GM23338 (cell line): ENCODE results near the gene PRDM11.

Experiments
- CTCF ChIP-seq, 2 experiments: fragments of 200-600 bp in 1 of 2; sonication (generic) in 1 of 2; conservative IDR thresholded peaks; 2 replicates each; pipeline versions ENCODE4 v1.5.1 to v1.6.1; 2016 to 2017; ENCODE audit warnings: antibody characterized with exemption in 2 of 2, low read depth in 2 of 2, mild to moderate bottlenecking in 2 of 2, moderate library complexity in 1 of 2
- EZH2 ChIP-seq: fragments of 200-600 bp; sonication (generic); IDR thresholded peaks from one replicate; pipeline ENCODE4 v1.8.0; 2017; ENCODE audit warnings: antibody characterized with exemption, mild to moderate bottlenecking, low read depth; ENCODE audit not compliant: unreplicated experiment
- POLR2AphosphoS5 ChIP-seq: IDR thresholded peaks from 2 replicates; pipeline ENCODE4 v1.6.1; 2016; ENCODE audit warnings: antibody characterized with exemption, low read depth
- REST ChIP-seq: IDR thresholded peaks from one replicate; pipeline ENCODE4 v1.6.1; 2018; ENCODE audit warnings: antibody characterized with exemption; ENCODE audit not compliant: unreplicated experiment

GRCh38 chr11:45102810-45103621, 43.4 kb upstream of the PRDM11 start:
- TF ChIP-seq CTCF (conservative IDR thresholded peaks at IDR 0.05; ENCODE audit: low read depth in 2 of 2) (peak; percentile 98 to 99), POLR2AphosphoS5 (no peak), REST (no peak), EZH2 (no peak)
